Measurements from ENCODE around the gene VPS8.
"Not testable (repeated sequence)": the region's sequence is repeated elsewhere in the genome, so short reads cannot be mapped to it uniquely, and the experiment has no call there.

VPS8 gene

GRCh38 chr3:184874709-184875644, 63.0 kb downstream of the VPS8 start:
- DNase-seq, result no peak

DNA sequence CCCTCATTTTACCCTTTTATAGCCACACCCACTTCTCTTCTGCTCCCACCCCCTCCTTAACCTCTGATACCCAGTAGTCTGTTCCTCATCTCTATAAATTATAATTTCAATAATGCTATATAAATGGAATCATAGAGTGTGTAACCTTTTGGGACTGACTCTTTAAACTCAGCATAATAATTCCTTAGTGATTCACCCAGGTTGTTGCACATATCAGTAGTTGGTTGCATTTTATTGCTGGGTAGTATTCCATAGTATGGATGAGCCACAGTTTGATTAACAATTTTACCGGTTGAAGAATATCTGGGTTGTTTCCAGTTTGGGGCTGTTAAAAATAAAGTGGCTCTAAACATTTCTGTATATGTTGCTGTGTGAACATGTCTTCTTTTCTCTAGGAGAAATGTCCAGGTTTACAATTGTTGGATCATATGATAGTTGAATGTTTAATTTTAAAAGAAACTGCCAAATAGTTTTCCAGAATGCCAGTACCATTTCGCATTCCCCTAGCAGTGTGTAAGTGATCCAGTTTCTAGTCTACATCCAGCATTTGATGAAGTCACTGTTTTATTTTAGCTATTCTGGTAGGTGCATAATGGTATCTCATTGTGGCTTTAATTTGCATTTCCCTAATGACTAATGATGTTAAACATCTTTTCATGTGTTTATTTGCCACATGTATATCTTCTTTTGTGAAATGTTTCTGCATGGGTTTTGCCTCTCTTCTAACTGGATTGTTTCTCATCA, 68.5 kb downstream of the VPS8 start:
- no peak for DNase-seq

- DNase-seq, result no peak
Observed at GRCh38 chr3:184884359-184885017, 72.5 kb downstream of the VPS8 start.

- DNase-seq, result no peak
Observed at GRCh38 chr3:184885112-184885511, 73.1 kb downstream of the VPS8 start.

DNA sequence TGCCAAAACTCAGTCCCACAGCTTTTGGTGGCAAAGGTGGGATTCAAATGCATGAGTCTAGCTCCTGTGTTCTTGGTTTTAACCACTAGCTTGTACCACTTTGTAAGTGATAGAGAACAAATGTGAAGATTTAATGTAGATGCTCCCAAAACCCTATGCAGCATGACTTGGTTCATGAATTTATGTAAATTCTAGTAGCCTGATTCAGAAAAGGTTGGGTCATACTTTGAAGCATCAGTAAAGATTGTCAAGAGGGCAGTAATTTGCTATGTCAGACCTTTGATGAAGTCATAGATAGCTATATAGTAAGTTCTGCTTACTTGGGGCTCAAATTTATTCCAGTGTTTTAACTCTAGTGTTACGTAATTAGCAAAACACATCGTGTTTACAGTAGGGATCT, 75.6 kb downstream of the VPS8 start:
- DNase-seq, result no peak

GRCh38 chr3:184889312-184889904, 77.4 kb downstream of the VPS8 start:
- no peak for DNase-seq

- no peak for DNase-seq
Observed at GRCh38 chr3:184894051-184894450, 82.1 kb downstream of the VPS8 start.

GRCh38 chr3:184895350-184895749, 83.4 kb downstream of the VPS8 start:
- no peak for DNase-seq

DNA sequence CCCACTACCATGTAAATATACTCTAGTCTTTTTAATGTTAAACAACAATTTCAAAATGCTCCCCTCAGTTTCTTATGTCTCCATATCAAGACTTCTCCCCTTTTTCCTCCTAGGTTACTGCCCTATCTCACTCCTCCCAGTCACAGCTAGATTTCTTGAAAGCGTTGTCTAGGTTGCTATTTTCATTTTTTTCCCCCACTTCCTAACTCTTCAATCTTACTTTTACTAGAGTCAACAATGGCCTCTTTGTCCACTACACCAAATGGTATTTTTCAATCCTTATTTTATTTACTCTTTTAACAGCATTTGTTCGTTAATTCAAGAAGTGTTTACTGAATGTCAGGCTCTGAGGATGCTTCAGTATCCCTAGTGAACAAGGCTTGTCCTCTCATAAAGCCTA, 84.4 kb downstream of the VPS8 start:
- no peak for DNase-seq

DNA sequence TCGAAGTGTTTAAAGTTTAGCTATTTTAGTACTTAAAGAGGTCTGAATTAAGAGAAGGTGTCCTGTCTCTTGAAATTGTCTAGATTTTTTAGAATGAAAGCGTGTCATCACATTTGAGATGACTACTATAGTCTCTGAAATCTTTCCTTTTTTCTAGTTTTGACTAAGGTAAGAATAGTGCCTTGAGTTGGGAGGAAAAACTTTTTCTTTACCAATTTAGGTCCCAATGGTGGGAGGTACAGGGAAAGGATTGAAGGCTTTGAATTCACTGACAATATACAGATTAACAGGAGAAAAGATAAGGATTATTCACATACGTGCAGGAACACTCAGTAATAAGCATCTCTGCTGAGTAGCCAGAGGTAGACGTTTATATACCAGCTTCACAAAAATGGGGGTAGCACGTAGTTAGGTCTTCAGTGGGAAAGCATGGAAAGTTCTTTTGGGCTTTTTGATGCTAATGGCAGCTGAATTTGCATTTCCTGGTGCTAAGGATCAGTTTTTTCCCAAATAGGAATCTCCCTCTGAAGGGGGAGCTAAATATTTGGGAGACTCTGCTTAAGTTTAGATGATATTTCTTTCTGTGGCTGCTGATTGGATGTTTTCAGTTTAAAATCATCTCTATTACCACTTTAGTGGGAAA, 88.1 kb downstream of the VPS8 start:
- DNase-seq, result no peak

DNA sequence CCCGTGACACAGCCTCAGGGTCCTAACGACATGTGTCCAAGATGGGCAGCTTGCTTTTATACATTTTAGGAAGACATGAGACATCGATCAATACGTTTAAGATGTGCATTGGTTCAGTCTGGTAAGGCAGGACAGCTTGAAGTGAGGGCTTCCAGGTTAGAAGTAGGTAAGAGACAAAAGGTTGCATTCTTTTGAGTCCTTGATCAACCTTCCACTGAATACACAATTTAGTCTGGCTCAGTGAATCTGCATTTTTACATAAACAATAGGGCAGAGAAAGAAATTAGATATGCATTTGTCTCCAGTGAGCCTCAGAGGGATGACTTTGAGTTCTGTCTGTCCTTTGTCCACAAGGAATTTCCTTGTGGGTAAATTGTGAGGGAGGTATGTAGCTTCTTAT, 95.1 kb downstream of the VPS8 start:
- DNase-seq, result not testable (repeated sequence)

DNA sequence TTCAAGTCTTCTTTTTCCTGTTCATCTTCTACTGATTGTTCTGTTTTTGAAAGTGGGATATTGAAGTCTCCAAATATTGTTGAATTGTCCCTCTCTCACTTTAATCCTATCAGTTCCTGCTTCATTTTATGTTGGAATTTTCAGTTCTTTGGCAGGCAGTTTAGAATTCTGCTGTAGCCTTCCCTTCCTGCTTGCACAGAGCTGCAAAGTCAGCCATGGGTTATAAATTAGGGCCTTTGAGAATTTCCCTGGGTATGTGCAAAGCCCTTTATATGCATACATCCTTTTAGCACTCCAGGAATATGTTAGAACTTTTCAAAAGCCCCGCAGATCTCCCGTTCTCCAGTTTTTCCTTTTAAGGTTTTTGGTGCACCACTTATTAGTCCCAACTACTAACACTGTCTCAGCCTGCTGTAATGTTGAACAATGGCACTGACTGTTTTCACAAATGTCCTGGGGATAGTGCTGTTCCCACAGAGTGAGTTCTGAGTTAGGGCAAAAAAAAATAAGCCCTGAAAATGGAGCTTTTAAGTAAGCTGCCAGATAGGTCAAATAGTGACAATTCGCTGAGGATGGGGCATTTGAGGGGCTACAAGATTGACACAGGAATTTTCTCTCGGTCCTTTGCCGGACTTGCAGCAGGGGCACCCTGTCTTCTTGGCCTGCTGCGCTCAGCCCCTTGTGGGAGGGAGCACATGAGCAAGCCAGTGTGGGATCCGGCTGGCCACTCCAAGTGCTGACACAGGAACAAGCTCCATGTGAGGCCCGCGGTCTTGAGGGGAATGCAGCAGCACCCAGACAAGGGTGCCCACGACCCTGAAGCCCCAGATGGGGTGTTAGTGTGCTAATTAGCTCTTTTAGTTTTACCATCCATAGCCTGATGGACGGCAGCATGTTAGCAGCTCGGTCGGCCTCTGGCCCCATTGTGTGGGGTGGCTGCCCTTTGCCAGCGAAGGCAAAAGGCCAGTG, 96.0 kb downstream of the VPS8 start:
- no peak for DNase-seq

- no peak for DNase-seq
Observed at GRCh38 chr3:184908859-184909258, 96.9 kb downstream of the VPS8 start.

- no peak for DNase-seq
Observed at GRCh38 chr3:184910664-184911063, 98.7 kb downstream of the VPS8 start.

DNA sequence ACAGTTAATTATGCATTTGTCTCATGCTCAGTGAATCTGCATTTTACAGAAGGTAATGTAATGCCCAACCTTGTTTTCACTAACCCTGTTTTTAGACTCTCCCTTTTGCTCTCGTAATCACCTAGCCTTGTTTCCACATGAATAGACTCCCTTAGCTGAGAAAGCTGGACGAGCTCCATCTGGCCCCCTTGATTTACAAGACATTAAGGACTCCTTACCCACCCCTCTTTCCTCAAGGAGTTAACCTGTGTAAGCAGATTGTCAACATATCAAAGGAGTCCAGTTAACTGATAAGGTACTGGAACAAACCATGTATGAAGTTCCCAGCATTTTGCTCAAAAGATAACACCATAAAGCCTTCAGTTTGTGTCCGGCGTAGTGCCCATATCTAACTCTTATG, 99.6 kb downstream of the VPS8 start:
- DNase-seq, result no peak

DNA sequence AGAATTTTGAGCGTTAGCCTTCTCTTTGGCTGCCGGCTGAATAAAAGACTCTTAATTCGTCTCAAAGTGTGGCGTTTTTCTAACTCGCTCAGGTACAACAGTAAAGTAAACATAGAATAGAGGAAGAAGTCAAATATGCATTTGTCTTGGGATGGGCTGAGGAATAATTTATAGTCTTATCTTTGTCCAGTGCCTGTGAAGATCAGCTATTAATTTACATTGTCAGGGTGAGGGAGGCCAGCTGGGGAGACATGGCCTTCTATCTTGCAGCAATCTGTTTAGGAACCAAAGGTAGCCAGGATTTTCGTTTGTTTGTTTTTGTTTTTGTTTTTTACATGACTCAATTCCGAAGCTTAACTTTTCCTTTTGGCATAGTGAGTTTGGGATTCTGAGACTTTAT, 100.2 kb downstream of the VPS8 start:
- no peak for DNase-seq

DNA sequence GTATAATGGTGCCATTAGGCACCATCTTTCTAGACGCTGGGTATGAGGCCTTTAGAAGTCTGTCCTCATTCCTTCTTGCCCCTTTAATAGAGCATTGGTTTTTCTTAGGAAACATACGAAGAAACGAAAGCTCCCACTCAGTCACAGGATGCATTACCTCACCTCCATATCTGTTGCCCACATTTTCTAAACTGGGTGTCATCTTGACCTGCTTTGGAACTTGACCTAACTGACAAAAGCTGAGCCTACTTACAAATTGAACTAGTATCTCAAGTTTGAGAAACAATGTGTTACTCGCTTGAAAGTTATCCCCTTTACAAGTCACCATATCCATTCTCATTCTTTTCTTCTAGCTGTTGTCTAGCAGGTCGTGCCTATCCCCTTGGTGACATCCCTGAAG, 102.7 kb downstream of the VPS8 start:
- no peak for DNase-seq

GRCh38 chr3:184918750-184919149, 106.8 kb downstream of the VPS8 start:
- no peak for DNase-seq

DNA sequence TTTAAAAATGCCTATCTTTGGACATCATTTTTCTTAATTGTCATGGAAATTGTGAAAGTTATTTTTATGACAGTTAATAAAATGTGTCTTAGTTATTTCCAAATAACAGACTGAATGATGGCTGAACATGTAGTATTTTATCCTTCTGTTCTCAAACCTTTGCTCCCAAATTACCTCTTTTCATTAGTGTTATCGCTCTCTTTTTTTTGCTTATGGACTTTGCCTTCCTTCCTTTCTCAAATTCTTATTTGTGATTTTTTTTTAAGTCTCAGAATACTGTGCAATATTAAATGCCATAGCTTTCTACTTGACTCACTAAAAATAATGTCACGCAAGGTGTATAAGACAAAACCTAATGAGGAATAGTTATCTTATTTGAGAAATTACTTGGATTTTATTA, 107.7 kb downstream of the VPS8 start:
- DNase-seq, result no peak

- no peak for DNase-seq
Observed at GRCh38 chr3:184924547-184924946, 112.6 kb downstream of the VPS8 start.

DNA sequence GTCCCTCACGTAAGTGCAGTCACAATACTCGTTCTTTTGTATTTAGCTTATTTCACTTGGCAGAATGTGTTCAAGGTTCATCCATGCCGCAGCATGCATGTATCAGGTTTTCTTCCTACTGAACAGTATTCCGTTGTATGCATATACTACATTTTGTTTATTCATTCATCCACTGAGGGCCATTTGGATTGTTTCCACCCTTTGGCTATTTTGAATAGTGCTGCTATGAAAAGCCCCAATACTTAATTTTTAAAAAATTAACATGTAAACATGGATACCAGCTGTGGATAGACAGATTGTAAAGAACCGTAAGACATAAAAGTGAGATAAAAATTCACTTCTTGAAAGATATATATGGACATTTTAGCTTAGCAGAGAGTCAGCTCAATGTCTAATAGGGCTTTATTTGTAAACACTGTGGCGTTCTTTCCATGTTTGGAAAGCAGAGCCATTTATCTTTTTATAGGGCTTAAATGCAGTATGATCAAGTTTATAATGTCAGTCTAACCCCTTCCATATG, 115.9 kb downstream of the VPS8 start:
- DNase-seq, result no peak
